GM19438 (cell line): Measurements from ENCODE around the gene SH2D7.
"Not testable (repeated sequence)": the region's sequence is repeated elsewhere in the genome, so short reads cannot be mapped to it uniquely, and the experiment has no call there.

Source experiments
- ATAC-seq: cut with Tn5 transposase; IDR thresholded peaks from one replicate; pipeline ENCODE4 v1.9.1; 2021; ENCODE audit warnings: low read depth; ENCODE audit not compliant: unreplicated experiment

Gene SH2D7

GRCh38 chr15:78130466-78131294 is 38.3 kb downstream of the SH2D7 start:
- peak; percentile 37 for ATAC-seq

- ATAC-seq, result peak; percentile 71
These were observed 39.1 kb downstream of the SH2D7 start, which contains the start of gene CIB2 for GRCh38 chr15:78131295-78132061. Gene CIB2, minus strand, starts transcription at chr15:78131445. Its CDS starts 230 bp downstream, at chr15:78131215.

GRCh38 chr15:78133801-78134200 is 41.4 kb downstream of the SH2D7 start:
- ATAC-seq, result no peak

GRCh38 chr15:78139578-78139977 is 47.2 kb downstream of the SH2D7 start:
- no peak for ATAC-seq

- no peak for ATAC-seq
These were observed 47.9 kb downstream of the SH2D7 start for GRCh38 chr15:78140292-78140691.

GRCh38 chr15:78142332-78142731 is 50.0 kb downstream of the SH2D7 start:
- no peak for ATAC-seq

- no peak for ATAC-seq
These were observed 54.2 kb downstream of the SH2D7 start for GRCh38 chr15:78146425-78147154.

- ATAC-seq, result no peak
These were observed 55.2 kb downstream of the SH2D7 start for GRCh38 chr15:78147566-78147965.

- ATAC-seq, result no peak
These were observed 56.2 kb downstream of the SH2D7 start for GRCh38 chr15:78148392-78149067.

- peak; percentile 72 for ATAC-seq
These were observed 56.9 kb downstream of the SH2D7 start, which contains the start of gene IDH3A for GRCh38 chr15:78149068-78149804. Gene IDH3A, plus strand, starts transcription at chr15:78149362. Its CDS starts 42 bp downstream, at chr15:78149404.

- ATAC-seq, result peak; percentile 50
These were observed 57.7 kb downstream of the SH2D7 start for GRCh38 chr15:78149805-78150751.

- ATAC-seq, result not testable (repeated sequence)
These were observed 58.7 kb downstream of the SH2D7 start for GRCh38 chr15:78151075-78151474.
